RWPE2 (cell line): ENCODE data around the gene KCNH5.

ENCODE experiments used
- ATAC-seq: fragments of 200-7000 bp; cut with Tn5 transposase; 3 replicates; pipeline ENCODE4 v1.9.1; 2021; ENCODE audit warnings: low read depth
- DNase-seq: peaks from one replicate; pipeline ENCODE4 v3.0.0-alpha.2; 2020; ENCODE audit warnings: low spot score
- H3K27ac ChIP-seq: fragments of 450-650 bp; 2 replicates; pipeline ENCODE4 v1.5.1; 2017; ENCODE audit warnings: mild to moderate bottlenecking; ENCODE audit not compliant: poor library complexity, severe bottlenecking
- H3K27me3 ChIP-seq: fragments of 250-450 bp; sonication (Bioruptor Pico); 2 replicates; pipeline ENCODE4 v1.5.1; 2021; ENCODE audit warnings: mild to moderate bottlenecking, moderate library complexity; ENCODE audit not compliant: insufficient read depth, poor library complexity, severe bottlenecking
- H3K36me3 ChIP-seq: fragments of 250-450 bp; sonication (Bioruptor Pico); 2 replicates; pipeline ENCODE4 v1.5.1; 2020; ENCODE audit warnings: low read depth, mild to moderate bottlenecking, moderate library complexity
- H3K4me1 ChIP-seq: fragments of 250-450 bp; sonication (Bioruptor Pico); 2 replicates; pipeline ENCODE4 v1.5.1; 2021; ENCODE audit warnings: mild to moderate bottlenecking, moderate library complexity; ENCODE audit not compliant: insufficient read depth, poor library complexity, severe bottlenecking
- H3K4me3 ChIP-seq: fragments of 250-450 bp; sonication (Bioruptor Pico); 2 replicates; pipeline ENCODE4 v1.5.1; 2021; ENCODE audit warnings: mild to moderate bottlenecking, moderate library complexity; ENCODE audit not compliant: severe bottlenecking
- H3K9me3 ChIP-seq: fragments of 250-450 bp; sonication (Bioruptor Pico); 2 replicates; pipeline ENCODE4 v1.5.1; 2021; ENCODE audit warnings: mild to moderate bottlenecking, moderate library complexity; ENCODE audit not compliant: severe bottlenecking
- TF ChIP-seq, protein P1 (sequence below): fragments of 450-650 bp; IDR thresholded peaks from one replicate; pipeline ENCODE4 v1.5.1; 2017; ENCODE audit warnings: mild to moderate bottlenecking, moderate library complexity; ENCODE audit not compliant: poor library complexity, severe bottlenecking

The KCNH5 gene

DNA sequence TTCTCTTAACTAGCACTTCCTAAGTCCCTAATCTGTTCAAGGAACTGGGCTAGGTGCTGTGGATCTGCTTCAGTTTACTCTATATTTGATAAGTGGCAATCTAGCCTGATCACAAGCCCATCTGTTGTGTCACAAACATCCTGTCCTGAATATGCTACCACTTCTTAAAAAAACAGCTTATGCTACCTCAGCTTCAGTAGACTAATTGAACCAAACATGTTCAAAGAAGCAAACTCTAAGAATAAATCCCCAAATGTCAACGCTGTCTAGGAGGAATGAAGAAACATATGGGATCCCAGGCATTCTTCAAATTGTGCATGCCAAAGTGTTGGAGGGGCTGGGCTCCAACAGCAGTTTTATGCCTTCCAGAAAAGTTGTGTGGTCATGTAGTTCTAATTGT lies 10.4 kb upstream of the KCNH5 start:
- DNase-seq (no peak), ATAC-seq (no peak)
- Histone ChIP-seq H3K27ac (no peak overlapping the region), H3K36me3 (no peaks in the 10 kb centered on the region), H3K4me3 (no peak overlapping the region), H3K9me3 (no peaks in the 10 kb centered on the region), H3K4me1 (no peaks in the 10 kb centered on the region), H3K27me3 (no peaks in the 10 kb centered on the region)
- TF ChIP-seq, protein P1, sequence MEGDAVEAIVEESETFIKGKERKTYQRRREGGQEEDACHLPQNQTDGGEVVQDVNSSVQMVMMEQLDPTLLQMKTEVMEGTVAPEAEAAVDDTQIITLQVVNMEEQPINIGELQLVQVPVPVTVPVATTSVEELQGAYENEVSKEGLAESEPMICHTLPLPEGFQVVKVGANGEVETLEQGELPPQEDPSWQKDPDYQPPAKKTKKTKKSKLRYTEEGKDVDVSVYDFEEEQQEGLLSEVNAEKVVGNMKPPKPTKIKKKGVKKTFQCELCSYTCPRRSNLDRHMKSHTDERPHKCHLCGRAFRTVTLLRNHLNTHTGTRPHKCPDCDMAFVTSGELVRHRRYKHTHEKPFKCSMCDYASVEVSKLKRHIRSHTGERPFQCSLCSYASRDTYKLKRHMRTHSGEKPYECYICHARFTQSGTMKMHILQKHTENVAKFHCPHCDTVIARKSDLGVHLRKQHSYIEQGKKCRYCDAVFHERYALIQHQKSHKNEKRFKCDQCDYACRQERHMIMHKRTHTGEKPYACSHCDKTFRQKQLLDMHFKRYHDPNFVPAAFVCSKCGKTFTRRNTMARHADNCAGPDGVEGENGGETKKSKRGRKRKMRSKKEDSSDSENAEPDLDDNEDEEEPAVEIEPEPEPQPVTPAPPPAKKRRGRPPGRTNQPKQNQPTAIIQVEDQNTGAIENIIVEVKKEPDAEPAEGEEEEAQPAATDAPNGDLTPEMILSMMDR: no peak

DNA sequence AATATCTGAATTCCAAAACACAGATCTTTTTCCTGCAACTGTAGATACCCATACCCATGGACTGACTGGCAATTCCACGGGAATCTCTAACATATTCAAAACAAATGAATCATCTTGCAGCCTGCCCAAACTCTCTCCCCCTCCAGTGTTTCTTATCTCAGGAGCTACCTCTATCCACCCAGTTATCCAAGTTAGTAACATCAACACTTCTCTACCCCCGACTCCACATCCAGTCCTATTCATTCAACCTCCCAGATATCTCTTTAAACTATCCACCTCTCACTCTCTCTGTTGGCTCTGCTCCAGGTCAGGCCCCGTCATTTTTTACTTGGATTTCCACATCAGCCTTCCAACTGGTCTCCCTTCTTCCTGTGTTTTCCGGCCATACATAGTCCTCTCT lies 6.7 kb upstream of the KCNH5 start:
- H3K4me1 ChIP-seq: no peaks in the 10 kb centered on the region
- H3K27ac ChIP-seq: no peak overlapping the region

DNA sequence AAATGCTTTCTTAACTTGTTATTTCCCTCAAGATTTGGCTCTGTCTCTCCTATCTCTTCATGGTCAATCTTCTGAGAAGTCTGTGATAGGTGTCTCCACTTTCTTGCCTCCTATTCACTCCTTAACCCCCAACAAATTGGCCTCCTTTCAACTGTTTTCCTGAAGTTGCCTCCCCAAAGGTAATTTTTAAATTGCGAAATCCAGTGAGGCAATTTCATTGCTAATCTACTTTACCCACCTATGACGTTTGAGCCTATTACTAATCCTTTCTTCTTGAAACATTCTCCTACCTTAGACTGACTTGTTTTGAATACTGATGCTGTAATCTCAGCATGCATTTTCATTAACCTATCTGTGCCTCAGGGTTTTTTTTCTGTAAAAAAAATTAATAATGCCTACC lies 6.0 kb upstream of the KCNH5 start:
- Histone ChIP-seq H3K4me3 (no peak overlapping the region), H3K9me3 (no peaks in the 10 kb centered on the region), H3K27ac (no peak overlapping the region), H3K36me3 (no peaks in the 10 kb centered on the region), H3K4me1 (no peaks in the 10 kb centered on the region), H3K27me3 (peaks cover 21% of the 10 kb centered on the region)
- ATAC-seq: peak; percentile 63; the same call in 2 of the 3 replicates
- TF ChIP-seq, protein P1: no peak
- DNase-seq: no peak

More for the DNA sequence above, 6.7 kb upstream of the KCNH5 start:
- Histone ChIP-seq H3K27me3 (peaks cover 16% of the 10 kb centered on the region), H3K9me3 (no peaks in the 10 kb centered on the region), H3K36me3 (no peaks in the 10 kb centered on the region), H3K4me3 (no peak overlapping the region)
- ATAC-seq: peak; percentile 29; the same call in 2 of the 3 replicates
- TF ChIP-seq, protein P1: no peak
- no peak for DNase-seq

DNA sequence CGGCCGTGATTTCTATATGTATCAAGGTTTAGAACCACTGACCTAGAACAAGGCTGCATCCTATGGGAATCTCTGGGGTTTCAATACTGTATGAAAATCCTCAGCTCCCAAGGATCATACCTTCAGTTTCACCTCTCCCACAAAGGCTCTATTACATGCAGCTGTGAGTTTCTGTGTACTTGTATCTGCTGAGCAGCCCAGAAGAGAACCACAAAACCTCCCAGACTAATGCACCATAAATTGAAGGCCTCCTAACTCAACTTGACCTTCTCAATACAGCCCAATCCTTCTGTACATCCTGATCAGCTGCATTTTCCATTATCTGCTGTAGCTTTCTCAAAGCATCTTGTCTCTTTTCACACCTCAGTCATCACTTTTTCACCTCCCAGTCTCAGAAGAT lies 5.4 kb upstream of the KCNH5 start:
- TF ChIP-seq, protein P1: no peak
- H3K4me3 ChIP-seq: no peak overlapping the region
- no peaks in the 10 kb centered on the region for H3K9me3 ChIP-seq
- DNase-seq (no peak), ATAC-seq (no peak)
- peaks cover 27% of the 10 kb centered on the region for H3K27me3 ChIP-seq
- H3K4me1 ChIP-seq: no peaks in the 10 kb centered on the region
- H3K27ac ChIP-seq: no peak overlapping the region
- no peaks in the 10 kb centered on the region for H3K36me3 ChIP-seq

DNA sequence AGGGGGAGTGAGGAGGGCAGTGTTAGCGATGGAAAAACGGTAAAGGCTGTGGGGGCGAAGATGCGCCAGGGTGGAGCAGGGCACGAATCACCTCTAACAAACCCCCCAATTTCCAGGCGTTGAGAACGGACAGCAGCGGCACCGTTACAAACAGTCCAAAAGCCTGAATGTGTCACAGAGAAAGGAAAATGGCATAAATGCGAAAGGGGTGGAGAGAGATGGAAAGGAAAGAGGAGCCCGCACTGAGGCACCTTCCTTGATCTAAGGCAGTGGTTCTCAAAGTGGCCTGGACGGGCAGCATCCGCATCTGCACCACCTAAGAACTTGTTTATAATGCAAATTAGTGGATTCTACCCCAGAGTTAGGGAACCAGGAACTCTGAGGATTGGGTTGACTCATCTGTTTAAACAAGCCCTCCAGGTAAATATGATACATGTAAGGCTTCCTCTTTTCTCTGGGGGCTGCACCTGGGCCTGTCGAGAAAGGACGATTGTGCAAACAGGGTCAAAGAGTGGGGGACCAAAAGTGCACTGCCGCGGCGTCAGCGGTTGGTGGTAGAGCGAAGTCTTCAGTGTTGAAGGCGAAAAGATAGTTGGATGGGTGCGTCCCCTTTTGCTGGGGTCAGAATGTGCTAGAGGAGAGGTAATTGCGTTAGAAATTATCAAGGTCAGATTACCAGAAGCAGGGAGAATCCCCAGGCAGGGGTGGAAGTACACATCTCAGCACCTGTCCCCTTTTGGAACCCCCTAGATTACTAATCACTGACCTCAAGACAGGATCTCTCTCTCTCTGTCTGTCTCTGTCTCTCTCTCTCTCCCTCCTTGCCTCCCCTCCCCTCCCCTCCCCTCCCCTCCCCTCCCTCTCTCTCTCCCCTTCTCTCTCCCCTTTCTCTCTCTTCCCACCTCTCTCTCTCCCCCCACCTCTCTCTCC lies 1.3 kb upstream of the KCNH5 start:
- H3K36me3 ChIP-seq: no peaks in the 10 kb centered on the region
- DNase-seq: no peak
- TF ChIP-seq, protein P1: no peak
- no peak for ATAC-seq
- no peaks in the 10 kb centered on the region for H3K4me1 ChIP-seq
- peaks cover 58% of the 10 kb centered on the region for H3K27me3 ChIP-seq
- H3K27ac ChIP-seq: no peak overlapping the region
- no peaks in the 10 kb centered on the region for H3K9me3 ChIP-seq
- H3K4me3 ChIP-seq: no peak overlapping the region
